ENCODE measurements around the gene REEP1. TPM values are rescaled to one million over a fixed set of nuclear protein-coding genes. Genes with fewer than 3 reads are reported as not detected.

REEP1 gene
- total RNA-seq, 1 donor from 2014 or later = 14.5 TPM

DNA sequence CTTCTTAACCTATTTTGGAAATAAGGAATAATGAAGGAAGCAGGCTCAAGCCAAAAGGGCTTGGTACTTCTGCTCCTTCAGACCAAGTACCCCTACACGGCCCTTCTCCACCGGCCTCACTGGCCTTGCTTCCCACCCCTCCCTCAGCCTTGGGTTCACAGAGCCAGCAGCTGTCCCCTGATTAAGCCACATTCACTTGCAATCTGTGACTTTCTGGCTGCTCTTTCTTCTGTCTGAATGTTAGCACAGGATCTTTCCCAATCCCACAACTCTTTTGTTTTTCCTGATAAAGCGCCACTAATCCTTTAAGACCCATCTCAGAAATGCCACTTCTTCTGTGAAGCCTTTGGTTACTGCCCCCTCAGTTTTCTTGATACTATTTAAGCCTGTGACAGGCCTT lies 52.4 kb downstream of the REEP1 start:
- DNase-seq (ENCODE audit: low read depth in 2 of 2) = no peak

DNA sequence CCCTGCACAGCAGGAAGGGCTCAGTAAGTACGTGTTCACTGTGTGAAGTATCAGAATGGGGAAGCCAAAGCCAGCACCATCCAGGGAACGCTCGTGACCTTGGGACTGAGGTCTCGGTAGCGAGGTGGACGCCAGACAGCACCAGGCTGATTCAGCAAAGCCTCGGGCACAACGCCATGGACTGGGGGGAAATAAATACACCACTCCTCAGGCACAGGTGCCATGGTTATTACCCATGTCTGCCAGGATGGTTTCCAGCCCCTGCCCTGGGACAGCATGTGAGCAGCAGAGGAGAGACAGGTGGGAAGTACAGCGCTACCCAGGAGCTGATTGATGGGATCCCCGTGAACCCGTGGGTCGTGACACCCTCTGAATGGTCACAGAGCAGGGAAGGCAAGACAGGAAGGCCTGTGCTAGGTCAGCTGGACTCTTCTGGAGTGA lies 53.0 kb downstream of the REEP1 start:
- DNase-seq (ENCODE audit: low read depth in 2 of 2) = peak in 1 of 2 donors; percentile 55

DNA sequence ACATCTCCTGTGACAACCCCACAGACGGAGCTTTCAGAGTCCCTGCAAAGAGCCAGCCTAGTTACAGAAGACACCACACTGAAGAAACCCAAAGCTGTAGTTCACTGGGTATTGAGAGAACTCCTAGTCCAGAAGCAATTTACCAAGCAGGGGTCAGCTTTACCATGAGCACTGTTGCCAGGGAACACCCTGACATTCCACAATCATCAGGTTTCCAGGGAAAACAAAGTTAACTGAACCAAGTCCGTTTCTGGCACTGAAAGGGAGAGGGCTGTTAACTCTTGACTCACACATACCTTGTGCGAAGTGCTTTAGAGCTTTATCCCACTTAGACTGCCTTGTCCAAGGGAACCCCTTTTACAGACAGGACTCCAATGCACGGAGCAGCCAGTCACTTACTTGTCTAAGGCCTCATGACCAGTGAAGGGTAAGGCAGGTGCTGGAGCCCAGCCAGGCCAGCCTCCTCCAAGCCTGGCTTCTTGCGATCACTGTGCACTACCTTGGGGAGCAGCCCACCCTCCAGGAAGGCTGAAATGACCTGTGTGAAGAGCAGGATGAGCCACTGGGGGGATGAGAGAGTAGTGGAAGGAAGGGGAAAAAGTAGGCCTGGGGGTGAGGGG lies 53.9 kb downstream of the REEP1 start:
- DNase-seq (ENCODE audit: low read depth in 2 of 2) = peak in 1 of 2 donors; percentile 85

DNA sequence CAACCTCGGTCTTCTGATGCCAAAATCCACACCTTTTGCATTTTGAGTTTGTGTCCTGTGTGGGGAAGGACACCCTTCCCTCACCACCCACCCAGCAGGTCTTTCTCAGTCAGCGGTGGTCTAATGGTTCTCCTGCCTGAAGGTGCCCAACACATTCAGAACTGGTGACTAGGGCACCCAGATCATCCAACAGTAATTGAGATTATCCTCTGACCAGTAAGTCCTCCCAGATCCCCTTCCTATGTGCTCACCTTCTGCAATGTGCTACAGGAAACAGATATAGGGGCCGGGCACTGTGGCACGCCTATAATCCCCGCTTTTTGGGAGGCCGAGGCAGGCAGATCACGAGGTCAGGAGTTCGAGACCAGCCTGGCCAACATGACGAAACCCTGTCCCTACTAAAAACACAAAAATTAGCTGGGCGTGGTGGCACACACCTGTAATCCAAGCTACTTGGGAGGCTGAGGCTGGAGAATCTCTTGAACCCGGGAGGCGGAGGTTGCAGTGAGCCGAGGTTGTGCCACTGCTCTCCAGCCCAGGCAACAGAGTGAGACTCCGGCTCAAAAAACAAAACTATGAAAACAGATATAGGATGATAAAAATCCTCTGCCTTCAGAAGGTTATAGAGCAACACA lies 56.2 kb downstream of the REEP1 start:
- no peak for DNase-seq (ENCODE audit: low read depth in 2 of 2)

DNA sequence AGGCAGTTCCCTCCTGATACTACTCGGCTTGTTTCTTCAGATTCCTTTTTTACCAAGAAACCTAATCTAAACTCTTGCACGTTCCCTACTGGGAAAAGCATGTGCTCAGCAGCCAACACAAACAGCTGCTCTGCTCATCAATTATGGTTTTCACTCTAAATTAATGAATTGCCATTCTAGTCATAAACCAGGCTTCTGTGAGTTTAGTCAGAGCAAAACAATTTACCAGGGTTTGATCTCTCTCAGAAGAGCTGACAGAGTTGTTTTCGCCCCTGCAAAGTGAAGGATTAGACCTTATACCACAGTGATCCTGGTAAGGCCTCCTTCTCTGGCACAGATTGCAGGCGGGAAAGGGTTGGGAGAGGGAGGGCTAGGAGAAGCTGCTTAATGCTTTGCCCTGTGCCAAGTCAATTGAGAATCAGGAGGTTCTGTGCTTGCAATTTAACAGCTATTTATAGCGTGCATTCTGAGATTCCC lies 57.2 kb downstream of the REEP1 start:
- no peak for DNase-seq (ENCODE audit: low read depth in 2 of 2)

DNA sequence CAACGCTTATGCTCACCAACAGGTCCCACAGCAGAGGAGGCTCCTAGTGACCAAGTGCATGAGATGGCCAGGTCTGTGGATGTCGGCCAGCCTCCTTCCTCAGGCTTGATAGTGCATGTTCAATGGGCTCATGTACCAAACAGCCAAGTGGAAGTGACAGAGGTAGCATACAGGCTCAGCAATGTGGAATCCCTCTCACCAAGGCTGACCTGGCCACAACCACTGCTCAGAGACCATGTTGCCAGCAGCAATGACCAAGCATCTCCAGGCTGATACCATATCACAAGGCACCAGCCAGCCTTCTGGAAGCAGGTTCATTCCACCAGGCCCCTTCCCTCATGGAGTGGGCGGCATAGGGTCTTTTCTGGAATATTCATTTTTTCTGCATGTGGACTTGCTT lies 61.5 kb downstream of the REEP1 start:
- no peak for DNase-seq (ENCODE audit: low read depth in 2 of 2)

DNA sequence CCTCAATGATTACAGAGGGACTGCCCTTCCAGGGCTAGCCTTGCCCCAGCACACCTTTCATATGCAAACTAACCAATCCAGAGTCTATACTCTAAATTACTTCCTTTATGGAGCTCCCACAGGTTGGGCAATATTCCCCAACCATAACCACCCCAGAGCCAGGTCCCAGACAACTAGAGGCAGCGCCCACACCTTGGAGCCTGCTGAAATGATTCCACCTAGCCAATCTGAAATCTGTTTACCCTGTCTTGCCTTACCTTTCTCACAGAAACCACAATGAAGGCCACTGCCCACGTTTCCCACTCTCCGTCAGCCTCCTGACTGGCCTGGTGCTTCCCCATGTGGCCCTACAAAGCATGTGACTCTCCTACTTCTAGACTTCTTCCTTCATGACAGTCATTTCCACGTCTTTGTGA lies 62.0 kb downstream of the REEP1 start:
- no peak for DNase-seq (ENCODE audit: low read depth in 2 of 2)

DNA sequence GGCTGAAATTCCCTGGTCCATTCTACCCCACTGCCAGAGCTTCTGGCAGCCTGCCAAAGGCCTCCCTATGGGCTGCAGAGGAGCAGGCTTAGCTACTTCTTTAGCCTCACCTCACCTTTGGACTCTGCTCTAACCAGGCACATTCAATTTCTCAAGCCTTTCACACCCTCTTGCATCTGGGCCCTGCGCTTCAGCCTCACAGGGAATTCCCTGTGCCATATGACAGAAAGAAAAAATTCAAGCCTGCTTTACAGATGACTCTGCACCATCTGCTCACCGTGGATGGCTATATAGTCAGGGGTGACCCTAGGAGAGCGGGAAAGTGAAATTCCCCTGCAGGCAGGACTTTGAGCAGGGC lies 62.5 kb downstream of the REEP1 start:
- peak; percentile 39 to 53 for DNase-seq (ENCODE audit: low read depth in 2 of 2)

DNA sequence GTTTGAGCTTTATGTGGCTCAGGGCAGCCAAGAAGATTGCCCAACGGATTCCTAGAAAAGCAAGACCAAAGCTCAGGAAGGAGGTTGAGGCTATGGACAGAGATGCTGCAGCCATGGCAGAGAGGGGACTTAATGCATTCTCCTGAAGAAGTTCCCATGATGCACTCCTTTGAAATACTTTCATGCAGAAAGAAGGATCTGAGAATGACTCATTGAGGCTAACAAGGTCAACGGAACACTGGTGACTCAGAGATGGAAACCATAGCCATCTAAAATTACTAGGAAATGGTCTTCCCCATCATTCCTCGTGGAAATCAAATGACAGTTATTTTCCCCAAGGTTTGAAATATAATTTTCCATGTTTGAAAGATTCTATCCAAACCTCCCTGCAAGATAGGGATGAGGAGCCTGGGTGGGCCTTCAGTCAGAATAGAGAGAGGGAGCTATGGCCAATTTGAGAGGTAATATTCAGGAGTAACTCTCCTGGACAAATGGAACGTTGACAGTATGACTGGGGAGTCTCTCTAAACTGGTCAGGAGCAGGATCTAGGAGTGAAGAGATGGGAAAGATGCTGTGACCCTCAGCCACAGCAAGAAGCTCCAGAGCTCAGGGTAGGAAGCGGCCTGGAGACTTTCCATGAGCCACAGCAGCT lies 63.0 kb downstream of the REEP1 start:
- peak; percentile 47 to 81 for DNase-seq (ENCODE audit: low read depth in 2 of 2)

DNA sequence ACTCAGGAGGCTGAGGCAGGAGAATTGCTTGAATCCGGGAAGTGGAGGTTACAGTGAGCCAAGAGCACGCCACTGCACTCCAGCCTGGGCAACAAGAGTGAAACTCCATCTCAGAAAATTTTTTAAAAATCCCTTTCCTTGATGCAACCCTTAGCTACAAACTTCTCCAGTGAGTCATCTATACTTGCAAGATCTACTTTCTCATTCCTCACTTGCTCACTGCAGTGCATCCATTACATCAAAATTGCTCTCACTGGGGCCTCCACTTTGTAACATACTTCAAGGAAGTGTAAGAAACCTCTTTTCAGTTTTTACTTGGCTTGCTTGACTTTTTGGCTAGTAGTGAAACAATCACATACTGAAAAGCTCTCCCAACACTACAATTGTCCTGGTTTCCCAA lies 65.3 kb downstream of the REEP1 start:
- no peak for DNase-seq (ENCODE audit: low read depth in 2 of 2)

DNA sequence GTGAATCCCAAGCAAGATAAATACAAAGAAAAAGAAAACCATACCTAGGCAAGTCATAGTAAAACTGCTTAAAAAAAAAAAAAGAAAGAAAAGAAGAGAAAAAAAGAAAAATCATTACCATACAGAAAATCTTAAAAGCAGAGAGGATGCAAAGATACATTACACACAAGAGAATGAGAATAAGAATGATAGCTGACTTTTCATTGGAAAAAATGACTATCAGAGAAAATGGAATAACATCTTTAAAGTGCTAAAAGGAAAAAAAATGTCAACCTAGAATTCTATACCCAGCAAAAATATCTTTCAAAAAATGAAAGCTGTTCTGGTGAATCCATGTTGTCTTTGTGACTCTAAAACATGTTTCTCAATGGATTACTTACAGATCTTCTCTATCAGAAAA lies 66.2 kb downstream of the REEP1 start:
- no peak for DNase-seq (ENCODE audit: low read depth in 2 of 2)

DNA sequence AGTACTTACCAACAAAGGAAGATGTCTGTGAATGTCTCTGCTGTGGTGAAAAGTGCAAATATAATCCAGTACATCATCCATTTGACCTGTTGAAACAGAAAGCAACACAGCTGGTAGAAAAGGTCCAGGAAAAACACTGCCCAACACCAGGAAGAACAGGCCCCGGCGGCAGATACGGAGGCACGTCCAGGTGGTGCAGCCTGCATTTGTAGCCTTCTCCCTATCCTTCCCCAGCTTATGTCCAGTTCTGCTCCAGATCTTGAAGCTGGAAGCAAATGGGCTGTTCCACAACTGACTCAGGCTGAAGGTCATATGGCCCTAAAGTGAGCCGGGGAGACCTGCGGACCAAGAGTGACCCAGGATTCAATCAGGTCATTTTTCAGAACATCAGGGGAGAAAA lies 73.5 kb downstream of the REEP1 start:
- DNase-seq (ENCODE audit: low read depth in 2 of 2) = no peak

DNA sequence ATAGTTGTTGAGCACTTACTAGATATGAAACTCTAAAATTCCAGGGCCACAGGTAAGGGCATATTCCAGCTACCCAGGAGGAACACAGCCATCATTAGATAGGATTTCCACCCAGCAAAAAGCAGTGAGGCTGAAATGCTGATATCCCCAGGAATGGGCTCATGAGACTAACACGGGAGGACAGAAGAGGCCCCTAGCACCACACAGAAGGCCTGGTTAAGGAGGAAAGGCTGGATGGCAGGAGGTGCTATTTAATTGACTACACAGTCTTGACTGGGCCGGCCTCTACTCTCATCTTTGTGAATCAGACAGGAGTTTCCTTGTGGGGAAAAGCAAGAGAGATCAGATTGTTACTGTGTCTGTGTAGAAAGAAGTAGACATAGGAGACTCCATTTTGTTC lies 76.4 kb downstream of the REEP1 start:
- DNase-seq (ENCODE audit: low read depth in 2 of 2) = no peak

DNA sequence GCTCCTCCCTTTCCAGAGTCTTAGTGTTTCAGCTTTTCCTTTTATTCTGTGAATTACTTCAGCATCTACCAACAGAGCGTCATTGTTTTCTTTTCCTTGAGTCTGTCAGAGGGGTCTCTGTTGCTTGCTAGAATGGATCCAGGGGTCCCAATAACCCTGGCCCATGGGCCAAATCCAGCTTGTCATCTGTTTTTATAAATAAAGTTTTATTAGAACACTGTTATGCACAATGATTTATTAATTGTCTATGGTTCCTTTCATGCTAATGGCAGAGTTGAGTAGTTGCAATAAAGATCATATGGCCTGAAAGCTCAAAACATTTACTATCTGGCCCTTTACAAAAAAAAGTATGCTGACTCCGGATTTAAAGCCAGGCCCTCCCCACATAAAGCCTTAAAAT lies 79.3 kb downstream of the REEP1 start:
- DNase-seq (ENCODE audit: low read depth in 2 of 2) = no peak

DNA sequence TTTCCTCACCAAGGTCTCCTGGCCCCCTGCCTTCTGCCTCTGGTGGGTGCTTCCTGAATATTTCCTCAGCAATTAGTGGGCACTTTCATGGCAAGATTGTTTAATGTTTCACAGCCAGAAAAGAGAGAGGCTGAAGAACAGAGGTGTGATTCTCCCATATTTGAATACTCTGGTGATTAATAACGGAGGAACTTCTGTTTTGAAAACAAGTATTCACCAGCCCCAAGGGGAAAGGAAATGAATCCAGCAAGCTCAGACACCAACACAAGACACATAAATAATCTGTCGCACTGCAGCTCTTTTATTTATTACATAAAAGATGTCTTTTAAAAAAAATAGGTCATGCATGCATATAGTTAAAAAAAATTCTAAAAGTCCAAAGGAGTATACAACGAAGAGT lies 80.4 kb downstream of the REEP1 start:
- no peak for DNase-seq (ENCODE audit: low read depth in 2 of 2)

DNA sequence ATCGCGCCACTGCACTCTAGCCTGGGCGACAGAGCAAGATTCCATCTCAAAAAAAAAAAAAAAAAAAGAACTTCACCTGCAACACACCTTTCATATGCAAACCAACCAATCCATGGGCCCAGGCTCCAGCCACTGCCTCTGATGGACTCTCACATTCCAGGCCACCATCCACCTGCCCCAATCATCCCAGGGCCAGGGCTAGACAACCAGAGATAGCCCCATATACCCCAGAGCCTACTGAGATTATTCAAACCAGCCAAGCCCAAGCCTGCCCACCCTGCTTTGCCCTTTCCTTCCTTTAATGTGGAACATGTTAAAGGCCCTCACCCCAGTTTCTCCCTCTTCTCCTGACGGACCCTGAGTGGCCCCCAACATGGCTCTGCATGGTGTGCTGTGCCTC lies 81.1 kb downstream of the REEP1 start:
- no peak for DNase-seq (ENCODE audit: low read depth in 2 of 2)

DNA sequence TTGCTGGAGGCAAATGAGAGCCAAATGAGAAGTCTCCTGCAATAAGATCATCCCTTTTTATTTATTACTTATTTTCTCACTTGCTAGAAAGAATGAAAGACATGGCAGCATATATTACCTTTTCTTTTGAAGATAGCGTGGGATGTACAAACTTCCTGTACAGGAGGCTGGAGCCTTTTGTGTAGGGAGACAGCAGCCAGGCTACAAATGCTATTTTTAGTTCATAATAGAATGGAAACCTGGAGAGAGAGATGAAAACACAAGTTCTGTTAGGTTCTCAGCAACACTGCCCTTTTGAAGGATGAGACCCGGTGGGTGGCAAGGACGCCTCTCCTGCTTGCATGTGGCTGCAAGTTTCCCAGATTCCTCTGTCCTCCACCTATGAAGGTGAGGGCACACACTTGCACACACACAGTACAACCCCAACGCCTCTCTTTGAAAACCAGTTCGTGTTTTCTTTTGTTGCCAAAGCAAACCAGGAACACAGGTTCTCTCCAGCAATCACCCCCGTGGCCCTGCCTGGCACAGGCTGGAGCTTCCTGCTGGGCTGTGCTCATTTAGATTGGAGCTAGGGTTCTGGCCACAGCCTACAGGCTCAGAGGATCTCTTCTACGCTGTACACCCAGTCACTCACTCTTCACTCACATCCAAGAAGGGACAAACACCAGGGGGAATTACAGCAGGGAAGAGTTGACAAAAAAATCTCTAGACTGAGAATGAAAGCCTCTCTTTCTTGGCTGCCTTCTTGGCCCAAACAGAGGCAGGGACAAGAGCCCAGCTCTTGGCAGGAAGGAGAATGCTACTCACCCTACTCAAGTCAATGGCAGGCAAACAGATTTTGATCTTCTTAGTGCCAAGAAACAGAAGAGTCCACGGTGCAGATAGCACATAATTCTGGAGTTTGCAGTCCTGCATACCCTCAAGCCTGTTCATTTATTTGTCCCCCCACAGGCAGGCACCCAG lies 82.6 kb downstream of the REEP1 start:
- peak in 1 of 2 donors; percentile 93 for DNase-seq (ENCODE audit: low read depth in 2 of 2)

DNA sequence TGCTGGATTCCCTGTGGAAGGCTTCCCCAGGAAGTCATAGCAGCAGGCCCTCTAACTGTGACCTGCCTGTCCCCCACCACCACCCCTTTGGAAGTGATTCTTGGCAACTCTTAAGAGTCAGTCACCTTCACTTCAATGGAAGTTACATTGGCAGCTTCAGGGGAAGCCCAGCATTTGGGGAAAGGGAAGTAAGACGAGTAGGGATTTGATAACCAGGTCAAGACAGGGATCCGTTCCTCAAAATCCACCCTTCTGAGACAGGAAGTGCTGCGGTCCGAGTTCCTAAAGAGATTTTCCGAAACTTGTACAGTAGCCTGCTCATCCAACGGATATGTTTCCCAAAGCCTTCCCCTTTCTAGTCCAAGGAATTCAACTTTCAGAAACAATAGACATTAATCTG lies 84.0 kb downstream of the REEP1 start:
- DNase-seq (ENCODE audit: low read depth in 2 of 2) = no peak

DNA sequence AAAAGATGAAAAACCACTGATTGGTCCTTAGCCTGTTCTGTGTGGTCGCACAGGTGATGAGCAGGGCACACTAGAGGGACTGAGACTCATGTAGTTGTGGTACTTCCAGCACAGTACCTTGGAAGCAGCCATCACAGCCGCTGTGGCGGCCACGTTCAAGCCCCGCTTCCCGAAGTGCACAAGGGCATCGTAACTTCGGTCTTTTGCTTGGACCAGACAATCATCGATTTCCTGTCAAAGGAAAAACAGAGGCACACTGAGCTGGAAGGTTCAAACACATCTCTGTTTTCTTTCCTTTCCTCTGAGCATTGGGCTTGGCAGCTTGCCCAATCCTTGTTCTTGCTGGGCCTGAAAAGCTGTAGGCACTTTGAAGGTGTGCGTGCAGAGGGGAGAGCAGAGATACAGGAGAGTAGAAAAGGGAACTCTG lies 85.6 kb downstream of the REEP1 start:
- DNase-seq (ENCODE audit: low read depth in 2 of 2) = peak; percentile 46 to 60

DNA sequence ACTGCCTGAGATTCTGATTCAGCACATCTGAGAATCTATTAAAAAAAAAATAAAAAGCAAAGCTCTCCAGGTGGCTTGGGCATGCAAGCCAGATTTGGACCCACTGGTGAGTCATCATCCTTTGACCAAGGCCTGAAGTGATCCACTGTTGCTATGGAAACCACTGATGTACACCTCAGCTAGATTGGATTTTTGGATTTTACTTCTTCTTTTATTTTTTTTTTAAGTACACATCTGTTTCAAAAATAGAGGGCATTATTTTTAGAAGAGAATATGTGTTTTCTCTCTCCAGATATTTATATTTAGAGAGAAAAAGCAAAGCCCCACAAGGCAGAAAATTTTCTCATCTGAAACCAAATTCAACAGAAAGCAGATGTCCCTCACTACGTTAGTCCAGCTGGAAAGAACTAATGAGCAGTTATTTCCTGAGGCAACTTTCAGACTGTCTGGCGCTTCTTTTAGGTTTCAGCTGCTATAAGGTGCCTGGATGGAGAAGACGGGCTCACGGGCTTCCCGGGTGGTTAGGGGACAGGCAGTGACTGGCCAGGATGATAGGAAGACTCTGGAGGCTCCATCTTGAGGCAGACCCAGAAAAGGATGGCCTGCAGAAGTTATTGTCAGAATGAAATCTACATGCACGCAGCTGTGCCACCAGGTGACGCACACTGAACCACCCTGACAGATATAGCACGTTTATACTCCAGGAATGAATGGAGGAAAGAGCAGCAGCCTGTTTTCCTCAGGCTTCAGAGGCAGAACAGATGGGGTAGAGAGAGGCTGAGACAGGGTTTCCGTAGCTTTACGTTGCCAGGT lies 87.6 kb downstream of the REEP1 start:
- DNase-seq (ENCODE audit: low read depth in 2 of 2) = peak; percentile 51 to 53

DNA sequence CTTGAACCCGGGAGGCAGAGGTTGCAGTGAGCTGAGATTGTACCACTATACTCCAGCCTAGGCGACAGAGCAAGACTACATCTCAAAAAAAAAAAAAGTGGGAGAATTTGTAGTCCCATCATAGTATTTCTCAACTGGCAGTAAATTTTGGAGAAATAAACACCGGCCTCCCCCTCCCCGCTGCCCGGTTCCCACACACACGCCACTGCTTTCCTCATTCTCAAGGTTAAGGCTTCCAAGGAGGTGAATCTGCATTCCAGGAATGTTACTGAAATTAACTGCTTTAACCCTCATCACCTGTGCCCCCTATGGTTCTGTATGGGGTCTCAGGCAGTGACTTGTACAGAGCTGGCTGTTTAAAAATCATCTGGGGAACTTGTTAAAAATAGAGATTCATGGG lies 88.2 kb downstream of the REEP1 start:
- no peak for DNase-seq (ENCODE audit: low read depth in 2 of 2)
